ENCODE measurements around the gene PPIP5K2.

GRCh38 chr5:103210952-103211351, 90.9 kb downstream of the PPIP5K2 start:
- TF ChIP-seq TAF1 (IDR thresholded peaks at IDR 0.05; ENCODE audit: low read depth, low read length) (no peak), HDAC2 (IDR thresholded peaks at IDR 0.05; ENCODE audit: borderline replicate concordance in 1 of 2, low read depth in 2 of 2, low read length in 2 of 2) (no peak), CTCF (IDR thresholded peaks at IDR 0.05; ENCODE audit: control extremely low read depth in 1 of 3, insufficient read depth in 1 of 3, low read depth in 1 of 3, low read length in 3 of 3) (no peak), USF2 (IDR thresholded peaks at IDR 0.05; ENCODE audit: low read length) (no peak), SIRT6 (IDR thresholded peaks at IDR 0.05; ENCODE audit: low read length) (no peak), EP300 (IDR thresholded peaks at IDR 0.05; ENCODE audit: borderline replicate concordance in 1 of 2, low read depth in 2 of 2, low read length in 2 of 2) (no peak), JUN (IDR thresholded peaks at IDR 0.05; ENCODE audit: low read depth, low read length) (no peak), ATF2 (IDR thresholded peaks at IDR 0.05; ENCODE audit: low read length) (no peak), ASH2L (IDR thresholded peaks at IDR 0.05; ENCODE audit: low read length) (no peak), TBP (IDR thresholded peaks at IDR 0.05; ENCODE audit: low read depth, low read length) (no peak)

Data from H1 (cell line).